H7 (cell line): ENCODE measurements around the gene KIF7. TPM values are rescaled to one million over a fixed set of nuclear protein-coding genes. Genes with fewer than 3 reads are reported as not detected.

Source experiments
- DNase-seq: peaks from one replicate; pipeline ENCODE4 v3.0.0; 2012
- H3K27me3 ChIP-seq: 2 replicates; pipeline ENCODE4 v1.6.0; 2011; ENCODE audit warnings: mild to moderate bottlenecking, low read length; ENCODE audit not compliant: control insufficient read depth, insufficient read depth
- H3K36me3 ChIP-seq: replicated peaks from 2 replicates; pipeline ENCODE4 v1.5.1; 2011; ENCODE audit warnings: low read length; ENCODE audit not compliant: control insufficient read depth, insufficient read depth
- H3K4me3 ChIP-seq: 2 replicates; pipeline ENCODE4 v1.5.1; 2011; ENCODE audit warnings: low read depth, mild to moderate bottlenecking, control low read depth, low read length, moderate library complexity; ENCODE audit not compliant: insufficient read depth
- total RNA-seq: library from RNA; depleted of rRNA; stranded (reverse); fragments of >200 nt; shearing (Covaris generic); gene quantifications from 2 replicates; pipeline ENCODE4 v1.2.3, GENCODE V29; 2014

Gene KIF7
- total RNA-seq, 1 experiment from 2014 or later, result 7.8 TPM

- Histone ChIP-seq H3K4me3 (no peak overlapping the region; the same call in 1 of the 2 replicates), H3K36me3 (peaks cover 9% of the 10 kb centered on the region), H3K27me3 (no peaks in the 10 kb centered on the region)
- DNase-seq, result peak; percentile 97
Observed at GRCh38 chr15:89647191-89647851, 7.9 kb downstream of the KIF7 start.

GRCh38 chr15:89646416-89647141 is 8.7 kb downstream of the KIF7 start:
- peaks cover 11% of the 10 kb centered on the region for H3K36me3 ChIP-seq
- H3K4me3 ChIP-seq, result no peak overlapping the region
- H3K27me3 ChIP-seq, result no peaks in the 10 kb centered on the region
- DNase-seq, result no peak

DNA sequence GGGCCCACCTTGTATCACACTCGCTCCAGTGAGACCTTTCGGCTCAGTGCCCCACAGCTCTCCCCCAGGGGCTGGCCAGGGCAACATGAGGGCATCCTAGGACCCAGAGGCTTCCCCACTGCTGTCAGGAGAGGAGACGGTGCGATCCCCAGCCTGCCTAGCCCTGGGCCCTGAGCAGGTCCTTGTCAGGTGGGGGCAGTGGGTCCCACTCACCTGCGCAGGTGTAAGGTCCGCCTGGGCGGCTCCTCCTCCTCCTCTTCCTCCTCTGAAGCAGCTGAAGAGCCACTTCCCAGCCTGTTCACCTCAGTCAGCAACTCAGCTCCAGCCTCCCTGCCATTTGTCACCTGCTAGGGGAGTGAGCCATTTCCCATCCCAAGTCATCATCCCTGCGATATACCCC is 9.6 kb downstream of the KIF7 start:
- Histone ChIP-seq H3K36me3 (peaks cover 12% of the 10 kb centered on the region), H3K4me3 (no peak overlapping the region), H3K27me3 (no peaks in the 10 kb centered on the region)
- no peak for DNase-seq

- Histone ChIP-seq H3K36me3 (peaks cover 12% of the 10 kb centered on the region), H3K27me3 (no peaks in the 10 kb centered on the region), H3K4me3 (no peak overlapping the region)
- no peak for DNase-seq
Observed at GRCh38 chr15:89642106-89642505, 13.2 kb downstream of the KIF7 start.

DNA sequence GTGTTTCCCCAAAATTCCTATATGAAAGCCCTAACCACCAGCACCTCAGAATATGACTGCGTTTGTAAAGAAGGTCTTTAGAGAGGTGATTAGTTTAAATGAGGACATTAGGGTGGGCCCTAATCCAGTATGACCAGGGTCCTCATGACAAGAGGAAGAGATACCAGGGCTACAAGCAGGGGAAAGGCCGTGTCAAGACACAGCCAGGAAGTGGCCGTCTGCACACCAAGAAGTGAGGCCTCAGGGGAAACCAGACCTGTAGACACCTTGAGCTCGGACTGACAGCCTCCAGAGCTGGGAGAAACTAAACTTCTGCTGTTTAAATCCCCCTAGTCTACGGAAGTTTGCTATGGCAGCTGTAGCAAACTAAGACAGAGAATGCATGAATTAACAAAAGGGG is 14.2 kb downstream of the KIF7 start:
- DNase-seq, result no peak
- peaks cover 10% of the 10 kb centered on the region for H3K36me3 ChIP-seq
- H3K27me3 ChIP-seq, result no peaks in the 10 kb centered on the region
- no peak overlapping the region for H3K4me3 ChIP-seq

DNA sequence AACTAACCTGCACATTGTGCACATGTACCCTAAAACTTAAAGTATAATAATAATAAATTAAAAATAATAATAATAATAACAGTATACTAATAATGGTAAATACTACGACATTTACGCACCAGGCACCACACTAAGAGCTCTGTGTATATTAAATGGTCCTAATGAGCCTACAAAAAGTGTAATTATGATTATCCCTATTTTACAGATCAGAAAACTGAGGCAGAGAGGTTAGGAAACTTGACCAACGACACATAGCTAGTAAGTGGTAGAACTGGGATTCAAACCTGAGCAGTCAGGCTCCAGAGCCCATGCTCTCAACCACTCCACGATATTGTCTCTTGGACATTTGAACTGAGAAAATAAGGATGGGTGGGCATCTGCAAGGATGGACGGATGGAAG is 15.0 kb downstream of the KIF7 start:
- Histone ChIP-seq H3K36me3 (peaks cover 6% of the 10 kb centered on the region), H3K27me3 (no peaks in the 10 kb centered on the region), H3K4me3 (no peak overlapping the region)
- DNase-seq, result no peak

DNA sequence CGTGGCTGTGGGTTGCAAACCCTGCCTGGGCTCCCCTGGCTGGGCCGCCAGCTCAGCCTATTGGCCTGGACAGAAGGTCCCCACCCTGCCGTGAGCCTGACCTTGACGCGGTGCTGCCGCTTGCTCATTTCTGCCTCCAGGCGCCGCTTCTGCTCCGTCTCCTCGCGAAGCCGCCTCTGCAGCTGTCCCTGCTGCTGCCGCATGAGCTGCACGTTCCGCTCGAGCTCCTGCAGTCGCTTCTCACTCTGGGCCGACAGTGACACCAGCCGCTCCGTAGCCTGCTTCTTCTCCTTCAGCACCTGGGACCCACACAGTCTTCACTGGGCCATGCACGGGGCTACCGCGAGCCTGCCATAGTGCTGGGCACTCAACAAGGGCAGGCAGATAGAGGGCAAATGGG is 21.7 kb downstream of the KIF7 start:
- Histone ChIP-seq H3K36me3 (peaks cover 26% of the 10 kb centered on the region), H3K4me3 (no peak overlapping the region), H3K27me3 (no peaks in the 10 kb centered on the region)
- DNase-seq, result no peak

DNA sequence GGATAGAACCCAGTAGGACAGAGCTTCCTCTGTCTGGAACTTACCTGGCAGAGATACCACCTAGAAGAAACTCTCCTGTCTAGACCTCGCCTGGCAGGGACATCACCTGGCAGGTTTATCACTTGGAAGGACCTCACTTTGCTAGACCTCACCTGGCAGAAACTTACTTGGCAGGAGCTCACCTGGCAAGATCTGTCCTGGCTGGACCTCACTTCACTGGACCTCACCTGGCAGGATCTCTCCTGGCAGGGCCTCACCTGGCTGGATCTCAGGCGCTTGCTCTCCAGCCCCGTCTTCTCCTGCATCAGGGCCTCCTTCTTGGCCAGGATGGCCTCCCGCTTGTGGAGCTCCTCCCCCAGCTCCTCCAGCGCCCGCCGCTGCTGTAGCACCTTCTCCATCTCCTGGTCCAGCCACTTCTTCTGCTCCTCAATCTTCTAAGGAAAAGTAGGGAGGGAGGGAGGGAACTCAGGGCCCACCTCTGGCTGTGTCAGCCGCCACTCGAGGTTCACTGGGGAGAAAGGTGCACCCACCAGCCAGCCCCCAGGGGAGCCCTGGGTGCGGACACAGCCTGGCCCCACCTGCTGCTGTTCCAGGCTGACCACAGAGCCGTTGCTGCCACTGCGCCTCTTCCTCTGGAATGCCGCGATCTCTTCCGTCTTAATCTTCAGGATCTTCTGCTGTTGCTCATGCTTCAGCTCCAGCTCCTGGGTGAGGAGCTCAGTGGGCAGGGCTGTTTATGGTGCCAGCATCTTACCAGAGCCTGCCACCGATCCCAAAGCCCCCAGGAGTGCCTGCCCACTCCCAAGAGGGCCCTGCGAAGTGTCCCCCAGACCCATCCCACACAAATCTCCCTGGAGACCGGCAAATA is 22.5 kb downstream of the KIF7 start:
- DNase-seq, result peak; percentile 30
- Histone ChIP-seq H3K4me3 (no peak overlapping the region), H3K36me3 (peaks cover 31% of the 10 kb centered on the region), H3K27me3 (no peaks in the 10 kb centered on the region)

- Histone ChIP-seq H3K27me3 (no peaks in the 10 kb centered on the region), H3K36me3 (peaks cover 39% of the 10 kb centered on the region), H3K4me3 (no peak overlapping the region)
- peak; percentile 43 for DNase-seq
Observed at GRCh38 chr15:89631902-89632264, 23.4 kb downstream of the KIF7 start.

DNA sequence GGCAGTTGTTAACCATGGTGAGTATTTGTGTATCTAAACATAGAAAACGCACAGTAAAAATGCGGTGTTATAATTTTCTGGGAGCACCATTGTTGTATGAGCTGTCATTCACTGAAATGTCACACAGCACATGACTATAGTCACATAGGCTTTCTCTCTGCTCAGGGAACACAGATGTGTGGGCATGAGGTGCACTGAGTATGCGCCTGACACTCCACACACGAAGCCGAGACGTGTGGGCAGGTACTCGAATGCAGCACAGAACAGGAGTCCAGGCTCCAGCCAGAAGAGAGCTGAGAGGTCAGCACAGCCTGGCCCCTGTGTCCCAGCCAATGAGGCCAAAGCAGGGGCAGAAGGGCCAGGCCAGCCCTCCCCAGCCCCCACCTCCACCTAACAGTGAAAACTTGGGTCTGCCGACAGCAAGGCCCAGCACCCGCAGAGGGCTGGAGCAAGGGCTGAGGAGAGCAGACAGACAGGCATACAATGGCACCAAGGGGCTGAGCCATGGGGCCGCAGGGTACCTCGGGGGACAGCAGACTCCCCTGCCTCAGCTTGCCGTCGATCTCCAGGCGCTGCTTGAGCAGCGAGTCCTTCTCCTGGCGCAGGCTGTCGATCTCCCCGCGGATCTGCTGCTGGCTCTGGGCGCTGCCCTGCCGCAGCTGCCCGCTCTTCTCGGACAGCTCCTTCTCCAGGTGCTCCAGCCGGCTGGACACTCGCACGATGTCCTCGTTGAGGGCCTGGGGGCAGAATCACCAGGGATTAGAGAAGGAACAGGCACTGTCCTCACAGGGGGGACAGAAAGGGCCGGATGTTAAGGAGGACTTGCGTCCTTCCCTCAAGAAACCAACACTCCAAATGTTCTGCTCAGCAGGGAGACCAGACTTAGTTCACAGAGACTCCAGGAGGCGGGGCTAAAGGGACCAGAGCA is 24.0 kb downstream of the KIF7 start:
- Histone ChIP-seq H3K27me3 (no peaks in the 10 kb centered on the region), H3K4me3 (no peak overlapping the region), H3K36me3 (peaks cover 45% of the 10 kb centered on the region)
- peak; percentile 52 for DNase-seq

GRCh38 chr15:89630260-89630659 is 25.0 kb downstream of the KIF7 start:
- Histone ChIP-seq H3K36me3 (peaks cover 54% of the 10 kb centered on the region), H3K27me3 (no peaks in the 10 kb centered on the region), H3K4me3 (no peak overlapping the region)
- DNase-seq, result peak; percentile 39

- DNase-seq, result no peak
- H3K36me3 ChIP-seq, result peaks cover 59% of the 10 kb centered on the region
- no peak overlapping the region for H3K4me3 ChIP-seq
- H3K27me3 ChIP-seq, result no peaks in the 10 kb centered on the region
Observed at GRCh38 chr15:89629829-89630228, 25.4 kb downstream of the KIF7 start.

DNA sequence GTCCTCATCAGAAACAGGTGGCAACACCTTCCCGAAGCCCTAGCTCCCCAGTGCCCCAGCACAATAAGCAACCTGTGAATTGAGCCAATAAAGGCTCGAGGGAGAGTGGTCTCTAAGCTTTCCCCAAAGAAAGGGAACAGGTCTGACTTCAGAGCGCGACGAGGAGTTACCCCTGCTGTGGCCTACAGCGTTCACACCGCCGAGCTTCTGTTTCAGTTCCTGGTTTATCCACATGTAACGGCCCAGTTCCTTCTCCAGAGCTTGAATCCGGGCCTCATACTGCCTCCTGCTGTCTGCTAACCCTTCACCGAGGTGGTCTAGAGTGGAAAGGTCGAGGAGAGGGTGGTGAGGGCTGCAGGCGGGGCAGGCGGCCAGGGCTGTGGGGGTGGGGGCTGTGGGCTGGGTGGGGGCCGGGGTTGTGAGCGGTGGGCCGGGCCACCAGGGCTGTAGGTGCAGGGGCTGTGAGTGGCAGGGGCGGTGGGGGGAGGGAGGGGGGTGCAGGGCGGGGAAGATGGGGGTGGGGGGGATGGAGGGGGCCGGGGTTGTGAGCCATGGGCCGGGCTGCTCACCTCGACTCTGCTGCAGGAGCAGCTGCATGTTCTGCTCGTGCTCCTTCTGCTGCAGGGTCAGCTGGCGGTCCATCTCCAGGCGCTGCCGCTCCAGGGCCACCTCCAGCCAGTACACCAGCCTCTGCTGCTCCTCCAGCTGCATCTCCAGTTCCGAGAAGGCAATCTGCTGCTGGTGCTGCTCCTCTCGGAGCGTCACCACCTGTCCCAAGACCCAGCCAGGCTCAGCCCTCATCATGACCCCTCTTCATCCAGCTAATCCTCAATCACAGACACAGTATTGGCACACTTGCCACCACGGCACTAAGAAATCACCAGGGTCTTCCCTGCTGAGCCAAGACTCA is 26.2 kb downstream of the KIF7 start:
- H3K36me3 ChIP-seq, result peaks cover 66% of the 10 kb centered on the region
- H3K4me3 ChIP-seq, result no peak overlapping the region
- DNase-seq, result peak; percentile 67

More for the DNA sequence above, 26.2 kb downstream of the KIF7 start:
- no peaks in the 10 kb centered on the region for H3K27me3 ChIP-seq
